Measurements from ENCODE around the gene JARID2. TPM values are rescaled to one million over a fixed set of nuclear protein-coding genes. Genes with fewer than 3 reads are reported as not detected.
A peak's percentile ranks its signal among the peaks of the same experiment; 100 is the strongest.

Gene JARID2
- total RNA-seq, 1 experiment from 2014 or later: 11.7 TPM

- DNase-seq (ENCODE audit: low read depth): no peak
Observed at GRCh38 chr6:15434823-15435380, 189.0 kb downstream of the JARID2 start.

- DNase-seq (ENCODE audit: low read depth): no peak
Observed at GRCh38 chr6:15435468-15435867, 189.6 kb downstream of the JARID2 start.

- no peak for DNase-seq (ENCODE audit: low read depth)
Observed at GRCh38 chr6:15436451-15436850, 190.6 kb downstream of the JARID2 start.

GRCh38 chr6:15437090-15437635 lies 191.3 kb downstream of the JARID2 start:
- DNase-seq (ENCODE audit: low read depth): no peak

- DNase-seq (ENCODE audit: low read depth): no peak
Observed at GRCh38 chr6:15439410-15440025, 193.6 kb downstream of the JARID2 start.

GRCh38 chr6:15440040-15440439 lies 194.2 kb downstream of the JARID2 start:
- DNase-seq (ENCODE audit: low read depth): no peak

- DNase-seq (ENCODE audit: low read depth): peak; percentile 64
Observed at GRCh38 chr6:15441215-15441868, 195.5 kb downstream of the JARID2 start.

GRCh38 chr6:15441981-15442380 lies 196.1 kb downstream of the JARID2 start:
- DNase-seq (ENCODE audit: low read depth): no peak

- DNase-seq (ENCODE audit: low read depth): no peak
Observed at GRCh38 chr6:15442467-15442866, 196.6 kb downstream of the JARID2 start.

- peak; percentile 83 for DNase-seq (ENCODE audit: low read depth)
Observed at GRCh38 chr6:15443119-15443830, 197.4 kb downstream of the JARID2 start.

GRCh38 chr6:15444081-15444731 lies 198.3 kb downstream of the JARID2 start:
- DNase-seq (ENCODE audit: low read depth): no peak

GRCh38 chr6:15444881-15445280 lies 199.0 kb downstream of the JARID2 start:
- no peak for DNase-seq (ENCODE audit: low read depth)

- DNase-seq (ENCODE audit: low read depth): no peak
Observed at GRCh38 chr6:15447546-15448267, 201.8 kb downstream of the JARID2 start.

- DNase-seq (ENCODE audit: low read depth): peak; percentile 43
Observed at GRCh38 chr6:15449011-15449410, 203.1 kb downstream of the JARID2 start.

- no peak for DNase-seq (ENCODE audit: low read depth)
Observed at GRCh38 chr6:15451738-15452137, 205.9 kb downstream of the JARID2 start.

GRCh38 chr6:15452182-15452941 lies 206.5 kb downstream of the JARID2 start:
- DNase-seq (ENCODE audit: low read depth): no peak

- no peak for DNase-seq (ENCODE audit: low read depth)
Observed at GRCh38 chr6:15453186-15453585, 207.3 kb downstream of the JARID2 start.

GRCh38 chr6:15453622-15454021 lies 207.8 kb downstream of the JARID2 start:
- DNase-seq (ENCODE audit: low read depth): no peak

- no peak for DNase-seq (ENCODE audit: low read depth)
Observed at GRCh38 chr6:15456422-15456821, 210.6 kb downstream of the JARID2 start.

- DNase-seq (ENCODE audit: low read depth): no peak
Observed at GRCh38 chr6:15457121-15457650, 211.3 kb downstream of the JARID2 start.
